Stimulated activated CD4-positive, alpha-beta T cell treated with anti-CD3 and anti-CD28 coated beads, TNF-alpha, amount 100 ng/mL, for 4 hours (primary cell): Measurements from ENCODE around the gene KLHL6.

Experiments used
- DNase-seq, 3 experiments: peaks; one replicate each; pipeline ENCODE4 v3.0.0-alpha.2; 2020; ENCODE audit warnings: low read depth in 3 of 3

Gene KLHL6

DNA sequence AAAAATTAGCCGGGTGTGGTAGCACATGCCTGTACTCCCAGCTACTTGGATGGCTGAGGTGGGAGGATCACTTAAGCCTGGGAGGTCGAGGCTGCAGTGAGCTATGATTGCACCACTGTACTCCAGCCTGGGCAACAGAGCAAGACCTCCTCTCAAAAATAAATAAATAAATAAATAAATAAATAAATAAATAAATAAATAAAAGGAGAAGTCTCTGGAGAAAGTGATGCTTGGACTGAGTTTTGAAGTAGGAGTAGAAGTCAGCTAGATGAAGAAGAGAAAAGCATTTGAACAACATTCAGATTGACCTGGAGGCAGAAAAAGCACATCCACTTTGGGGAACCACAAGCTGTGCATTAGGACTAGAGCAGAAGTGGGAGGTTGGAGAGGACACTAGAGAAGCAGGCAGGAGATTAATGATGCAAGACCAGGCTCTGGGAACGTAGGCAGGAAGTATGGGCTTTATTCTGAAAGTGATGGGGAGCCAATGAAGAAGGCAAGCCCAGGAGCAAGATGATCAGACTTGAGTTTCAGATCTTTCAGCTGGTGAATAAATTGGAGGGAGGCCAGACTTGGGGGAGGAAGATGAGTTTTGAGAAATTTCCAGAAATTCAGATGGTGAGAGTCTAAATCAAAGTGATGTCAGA is 48.7 kb downstream of the KLHL6 start:
- no peak for DNase-seq

DNA sequence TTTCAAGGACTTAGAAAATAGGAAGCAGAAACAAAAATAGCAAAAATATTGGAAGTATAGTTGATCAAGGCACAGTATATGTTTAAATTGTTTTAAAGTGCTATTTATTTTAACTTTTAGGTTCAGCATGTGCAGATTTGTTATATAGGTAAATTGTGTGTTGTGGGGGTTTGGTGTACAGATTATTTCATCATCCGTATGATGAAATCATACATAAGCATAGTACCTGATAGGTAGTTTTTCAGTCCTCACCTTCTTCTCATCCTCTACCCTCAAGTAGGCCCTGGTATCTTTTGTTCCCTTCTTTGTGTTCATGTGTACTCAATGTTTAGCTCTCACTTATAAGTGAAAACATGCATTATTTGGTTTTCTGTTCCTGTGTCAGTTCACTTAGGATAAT is 50.9 kb downstream of the KLHL6 start:
- DNase-seq: no peak

DNA sequence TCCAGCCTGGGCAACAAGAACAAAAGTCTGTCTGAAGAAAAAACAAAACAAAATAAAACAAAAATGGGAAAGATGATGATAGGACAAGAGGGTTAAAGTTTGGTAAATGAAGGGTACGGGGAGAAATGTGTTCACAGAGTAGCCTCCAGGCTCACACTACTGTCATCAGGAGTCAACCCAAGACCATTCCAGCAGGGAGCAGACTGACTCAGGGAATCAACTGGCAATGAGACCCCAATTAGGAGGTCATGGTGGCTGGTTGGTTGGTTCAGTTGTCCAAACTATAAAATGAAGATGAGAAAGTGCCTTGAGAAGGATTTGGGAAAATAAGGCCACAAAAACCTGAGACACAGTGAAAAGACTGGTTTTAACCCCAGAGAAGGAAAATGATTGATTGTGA is 51.8 kb downstream of the KLHL6 start:
- DNase-seq: no peak

DNA sequence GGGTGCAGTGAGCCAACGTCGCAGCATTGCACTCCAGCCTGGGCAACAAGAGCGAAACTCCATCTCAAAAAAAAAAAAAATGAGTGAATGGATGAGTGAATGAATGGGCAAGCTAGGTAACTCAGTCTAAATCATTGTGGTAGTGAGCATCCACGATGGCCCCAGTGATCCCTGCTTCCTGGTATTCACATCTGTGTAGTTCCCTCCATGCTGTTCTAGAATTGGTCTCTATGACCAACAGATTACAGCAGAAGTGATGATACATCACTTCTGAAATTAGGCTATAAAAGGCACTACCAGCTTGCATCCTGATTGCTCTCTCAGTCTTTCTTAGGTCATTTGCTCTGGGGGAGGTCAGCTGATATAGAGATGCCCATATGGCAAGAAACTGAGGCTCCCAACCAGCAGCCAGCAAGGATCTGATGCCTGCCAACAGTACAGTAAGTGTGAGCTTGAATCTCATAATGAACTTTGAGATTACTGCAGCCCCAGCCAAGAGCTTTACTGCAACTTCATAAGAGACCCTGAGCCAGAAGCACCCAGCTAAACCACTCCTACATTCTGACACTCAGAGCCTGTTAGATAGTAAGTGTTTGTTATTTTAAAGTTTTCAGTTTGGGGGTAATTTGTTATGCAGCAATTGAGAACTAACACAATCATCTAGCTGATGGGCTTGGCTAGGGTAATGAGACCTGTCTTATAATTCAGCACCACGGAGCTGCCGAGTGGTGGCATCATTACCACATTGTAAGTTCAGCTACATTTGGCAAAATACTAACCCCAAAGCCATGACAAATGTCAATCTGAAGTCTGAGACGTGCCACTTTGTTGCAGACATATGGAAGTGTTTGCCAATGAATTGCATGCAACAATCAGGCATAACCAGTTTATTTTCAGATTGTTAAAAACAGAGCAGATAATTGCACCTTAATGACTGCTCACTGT is 53.0 kb downstream of the KLHL6 start:
- DNase-seq: no peak

DNA sequence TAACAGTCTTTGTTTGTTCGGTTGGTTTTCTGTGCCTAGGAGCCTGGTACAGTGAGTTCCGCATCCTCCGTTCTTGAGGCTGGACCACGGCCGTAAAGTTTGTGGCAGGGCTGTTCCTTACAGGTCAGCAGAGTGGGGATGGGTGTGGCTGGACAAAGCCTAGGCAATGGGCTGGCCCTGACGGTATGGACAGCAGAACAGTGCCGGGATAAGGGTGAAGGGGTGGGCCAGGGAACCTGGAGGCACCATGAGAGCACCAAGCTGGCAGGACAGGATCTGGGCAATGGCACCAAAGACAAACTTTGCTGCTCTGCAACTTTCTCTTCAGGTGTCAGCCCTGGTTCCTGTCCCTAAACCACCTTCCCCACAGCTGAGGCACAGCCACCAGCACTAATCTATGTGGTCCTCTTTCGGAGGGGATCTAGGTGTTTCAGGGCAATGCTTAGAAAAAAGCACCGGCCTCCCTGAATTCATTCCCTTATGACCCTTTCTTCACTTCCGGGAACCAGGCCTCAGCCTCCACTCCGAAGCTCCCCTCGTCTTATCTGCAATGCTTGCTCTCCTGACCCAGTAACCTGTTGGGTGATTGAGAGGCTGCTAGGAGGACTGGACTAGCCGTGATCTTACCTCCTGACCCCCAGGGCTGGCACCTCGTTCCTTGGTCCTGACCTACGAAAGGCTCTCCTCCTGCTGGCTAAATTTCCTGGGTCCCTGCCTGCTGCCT is 54.4 kb downstream of the KLHL6 start:
- no peak for DNase-seq

DNA sequence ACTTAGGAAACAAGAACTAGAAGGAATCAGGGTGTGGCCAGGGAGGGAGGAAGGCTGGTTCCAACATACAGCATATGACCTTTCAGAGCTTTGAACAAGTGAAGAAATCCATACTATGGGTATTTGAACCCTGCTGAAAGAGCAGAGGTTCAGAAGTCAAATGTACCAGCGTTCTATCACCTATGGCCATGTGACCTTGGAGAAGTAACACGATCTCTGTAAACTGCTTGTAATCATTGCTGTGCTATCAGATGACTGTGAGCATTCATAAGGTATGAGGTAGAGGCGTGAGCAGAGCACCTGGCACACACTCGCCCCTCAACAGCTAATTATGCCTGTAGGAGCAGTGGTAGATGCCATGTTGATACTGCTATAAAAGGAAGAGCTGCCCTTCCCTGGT is 55.2 kb downstream of the KLHL6 start:
- DNase-seq: no peak

DNA sequence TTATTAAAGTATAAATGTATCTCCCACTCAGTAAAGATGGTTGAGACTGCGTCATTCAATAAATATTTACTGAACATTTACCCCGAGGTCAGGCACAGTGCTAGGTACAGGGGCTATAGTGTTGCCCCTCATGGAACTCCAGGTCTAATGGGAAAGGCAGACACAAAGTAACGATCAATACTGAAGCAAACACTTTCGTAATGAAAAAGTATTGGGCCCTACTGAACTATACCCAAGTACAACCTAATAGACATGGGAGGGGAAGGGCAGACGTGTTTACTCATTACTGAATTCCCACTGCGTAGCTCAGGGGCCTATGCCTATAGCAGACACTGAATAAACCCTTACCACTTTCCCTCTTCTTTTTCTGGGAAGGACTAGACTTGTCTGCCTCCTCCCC is 56.9 kb downstream of the KLHL6 start:
- DNase-seq: no peak

DNA sequence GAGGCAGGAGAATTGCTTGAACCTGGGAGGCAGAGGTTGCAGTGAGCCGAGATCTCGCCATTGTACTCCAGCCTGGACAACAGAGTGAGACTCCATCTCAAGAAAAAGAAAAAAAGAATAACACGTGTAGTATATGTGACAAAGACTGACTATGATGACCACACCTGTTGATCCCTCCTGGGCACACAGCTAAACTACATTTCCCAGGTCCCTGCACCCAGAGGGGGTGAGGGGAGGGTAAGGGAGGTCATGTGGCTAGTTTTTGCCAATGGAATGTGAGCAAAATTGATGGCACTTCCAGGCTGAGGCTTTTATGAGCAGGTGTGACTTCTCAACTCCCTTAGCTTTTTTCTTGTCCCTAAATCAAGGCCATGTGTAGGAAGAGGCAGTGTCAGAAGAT is 58.2 kb downstream of the KLHL6 start:
- no peak for DNase-seq

DNA sequence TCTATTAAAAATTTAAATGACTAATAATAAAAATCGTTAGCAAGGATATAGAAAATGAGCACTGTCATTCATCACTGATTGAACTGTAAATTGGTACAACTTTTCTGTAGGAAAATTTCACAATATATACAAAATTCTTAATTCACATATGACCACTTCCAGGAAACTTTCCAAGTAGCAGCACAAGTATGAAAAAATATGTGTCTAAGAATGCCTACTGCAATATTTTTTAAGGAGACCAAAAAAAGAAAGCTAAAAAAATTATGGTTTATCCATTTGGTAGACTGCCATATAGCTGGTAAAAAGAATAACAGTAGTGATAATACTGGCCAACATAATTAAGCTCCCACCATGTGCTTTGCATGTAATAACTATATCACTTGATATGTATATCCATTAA is 59.2 kb downstream of the KLHL6 start:
- no peak for DNase-seq

DNA sequence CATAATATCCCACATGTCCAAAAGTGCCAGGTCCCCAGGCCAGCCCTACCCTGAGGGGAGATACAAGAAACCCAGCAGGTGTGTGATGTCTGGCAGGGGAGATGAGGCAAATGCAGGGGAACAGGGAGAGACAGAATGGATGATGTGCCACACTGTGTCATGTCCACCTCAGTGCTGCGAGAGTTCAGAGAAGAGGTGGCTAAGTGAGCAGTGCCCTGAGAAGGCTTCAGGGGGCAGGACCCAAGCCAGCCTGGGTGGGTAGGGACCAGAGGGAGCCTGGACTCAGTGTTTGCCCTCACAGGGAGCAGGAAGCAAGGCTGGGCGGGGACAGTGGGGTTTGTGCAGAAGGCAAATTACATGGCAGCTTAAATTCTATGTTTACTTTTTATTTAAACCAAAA is 61.2 kb downstream of the KLHL6 start:
- DNase-seq: no peak

DNA sequence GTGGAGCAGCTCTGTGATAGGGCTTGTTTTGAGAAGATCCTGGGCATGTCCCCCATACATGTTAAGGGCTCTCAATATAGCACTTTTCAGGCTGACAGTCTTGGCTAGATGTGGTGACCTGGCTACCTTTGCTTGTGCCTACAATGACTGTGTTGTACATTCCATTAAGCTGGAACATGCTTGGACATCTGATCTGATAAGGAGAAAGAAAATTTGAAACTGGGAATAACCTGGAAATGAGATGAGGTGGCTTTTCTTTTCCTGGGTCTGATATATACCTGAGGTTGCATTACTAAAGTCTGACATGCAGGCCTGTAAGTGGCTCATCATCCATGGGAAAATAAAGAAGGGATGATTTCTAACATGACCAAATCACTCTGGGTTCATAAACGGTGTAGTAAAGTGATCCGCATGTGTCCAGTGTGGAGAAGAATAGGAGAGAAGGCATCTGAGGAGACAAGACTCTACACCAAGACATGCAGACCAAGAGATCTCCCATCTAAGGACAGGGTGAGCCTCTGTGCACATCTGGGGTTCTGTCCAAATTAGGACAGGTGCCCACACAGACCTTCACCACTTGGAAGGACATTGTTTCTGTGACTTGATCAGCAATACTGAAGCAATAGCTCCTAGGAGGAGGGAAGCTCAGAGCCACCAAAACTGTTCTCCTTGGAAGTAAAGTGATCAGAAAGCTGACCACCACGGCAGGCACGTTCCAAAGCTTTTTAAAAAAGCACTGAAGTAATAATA is 62.0 kb downstream of the KLHL6 start:
- no peak for DNase-seq

DNA sequence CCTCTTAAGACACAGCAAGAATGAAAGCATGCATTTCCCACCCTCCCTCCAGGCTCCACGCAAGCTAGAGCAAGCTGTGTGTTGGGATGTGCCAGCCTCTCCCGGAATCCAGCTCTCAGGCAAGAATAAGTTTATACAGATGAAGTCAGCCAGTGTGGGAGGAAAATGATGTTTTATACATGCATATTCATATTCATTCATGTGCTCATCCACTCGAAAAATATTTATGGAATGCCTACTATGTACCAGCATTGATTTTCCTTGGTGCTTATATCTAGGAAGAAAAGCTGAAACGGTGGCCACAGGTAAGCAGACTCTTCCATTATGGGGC is 62.7 kb downstream of the KLHL6 start:
- DNase-seq: no peak

DNA sequence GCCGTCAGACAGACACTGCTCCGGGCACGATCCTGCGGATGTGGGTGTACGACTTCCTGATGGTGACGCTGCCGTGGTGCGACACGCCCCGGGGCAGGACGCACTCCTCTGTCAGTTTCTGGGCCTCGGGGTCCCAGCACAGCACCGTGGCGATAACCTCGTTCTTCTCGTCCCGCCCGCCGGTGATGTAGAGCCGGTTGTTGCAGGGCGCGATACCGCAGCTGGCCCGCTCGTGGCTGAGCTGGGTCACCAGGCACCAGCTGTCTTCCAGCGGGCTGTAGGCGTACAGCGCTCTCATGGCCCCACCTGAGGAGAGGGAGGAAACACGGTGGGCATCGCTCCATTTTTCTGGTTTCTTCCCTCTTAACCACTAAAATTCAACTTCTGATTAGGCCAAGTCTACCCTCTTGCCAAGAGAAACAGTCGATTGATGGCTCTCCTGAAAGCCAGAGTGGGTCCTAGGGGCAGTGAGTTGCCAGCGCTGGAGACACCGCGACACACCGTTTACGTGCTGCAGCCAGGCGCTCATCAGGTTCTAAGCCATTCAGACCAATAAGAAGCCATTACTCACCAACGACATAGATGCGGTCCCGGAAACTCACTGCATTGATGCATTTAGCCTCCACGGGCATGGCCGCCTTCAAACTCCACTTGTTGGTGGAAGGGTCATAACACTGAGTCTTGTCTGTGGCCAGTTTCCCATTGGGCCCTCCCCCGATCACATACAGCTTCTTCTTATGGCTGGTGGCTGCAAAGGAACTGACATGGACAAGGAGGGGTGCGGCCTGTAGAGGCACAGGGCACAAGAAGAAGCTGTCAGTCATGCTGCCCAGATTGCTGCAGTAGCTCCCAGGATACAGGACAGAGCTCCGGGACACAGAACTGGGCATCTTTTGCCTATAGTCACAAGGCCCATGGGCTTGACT is 63.3 kb downstream of the KLHL6 start:
- no peak for DNase-seq

DNA sequence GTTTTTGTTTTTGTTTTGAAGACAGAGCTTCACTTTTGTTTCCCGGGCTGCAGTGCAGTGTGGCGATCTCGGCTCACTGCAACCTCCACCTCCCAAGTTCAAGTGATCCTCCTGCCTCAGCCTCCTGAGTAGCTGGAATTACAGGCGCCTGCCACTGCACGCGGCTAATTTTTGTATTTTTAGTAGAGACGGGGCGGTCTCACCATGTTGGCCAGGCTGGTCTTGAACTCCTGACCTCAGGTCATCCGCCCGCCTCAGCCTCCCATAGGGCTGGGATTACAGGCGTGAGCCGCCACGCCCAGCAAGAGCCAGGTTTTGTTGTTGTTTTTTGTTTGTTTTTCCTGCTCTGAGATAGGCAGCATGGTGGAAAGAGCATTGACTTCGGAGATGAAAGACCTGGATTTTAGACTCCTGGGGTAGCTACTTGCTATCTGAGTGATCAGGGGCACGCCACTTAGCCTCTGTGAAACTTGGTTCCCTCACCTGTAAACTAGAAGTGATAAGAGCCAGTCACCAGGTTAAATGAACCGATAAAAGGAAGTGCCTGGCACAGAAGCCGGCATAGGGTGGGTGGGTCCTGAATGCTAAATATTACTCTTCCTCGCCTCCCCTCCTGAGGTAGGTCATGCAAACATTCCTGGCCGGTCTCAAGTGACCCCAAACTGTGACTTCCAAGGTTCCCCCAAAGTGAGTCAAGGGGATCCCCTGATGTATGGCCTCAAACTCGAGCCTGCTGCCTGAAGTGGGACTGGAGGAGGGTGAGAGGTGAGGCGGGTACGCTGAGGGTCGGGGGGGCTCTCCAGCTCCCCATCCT is 64.2 kb downstream of the KLHL6 start:
- DNase-seq: no peak

DNA sequence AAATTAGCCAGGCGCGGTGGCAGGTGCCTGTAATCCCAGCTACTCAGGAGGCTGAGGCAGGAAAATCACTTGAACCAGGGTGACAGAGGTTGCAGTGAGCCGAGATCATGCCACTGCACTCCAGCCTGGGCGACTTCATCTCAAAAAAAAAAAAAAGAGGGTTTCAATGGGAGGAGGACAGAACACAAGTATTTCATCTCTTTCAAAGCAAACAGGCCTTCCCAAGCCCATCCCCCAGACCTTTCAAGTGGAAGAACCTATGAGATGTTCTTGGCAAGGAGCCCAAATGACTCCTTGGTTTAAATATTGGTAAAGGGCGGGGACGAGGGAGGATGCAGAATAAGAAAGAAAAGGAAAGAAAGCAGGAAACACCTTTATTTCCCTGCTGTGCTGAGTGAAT is 64.9 kb downstream of the KLHL6 start:
- no peak for DNase-seq

DNA sequence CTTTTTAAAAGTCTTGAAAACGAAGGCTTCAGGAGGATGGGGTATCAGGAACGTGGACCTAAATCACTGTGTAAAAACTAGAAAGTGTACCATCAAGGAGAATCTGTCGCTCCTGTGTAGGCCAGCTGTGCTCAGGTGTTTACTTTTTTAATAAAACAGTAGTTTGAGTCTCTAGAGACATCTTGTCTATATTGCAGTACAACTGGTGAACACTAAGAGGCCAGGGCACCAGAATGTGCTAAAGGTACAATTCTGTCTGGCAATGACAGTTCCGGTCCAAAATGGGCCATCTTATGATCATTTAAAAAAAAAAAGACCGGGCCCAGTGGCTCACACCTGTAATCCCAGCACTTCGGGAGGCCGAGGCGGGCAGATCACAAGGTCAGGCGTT is 65.3 kb downstream of the KLHL6 start:
- no peak for DNase-seq

DNA sequence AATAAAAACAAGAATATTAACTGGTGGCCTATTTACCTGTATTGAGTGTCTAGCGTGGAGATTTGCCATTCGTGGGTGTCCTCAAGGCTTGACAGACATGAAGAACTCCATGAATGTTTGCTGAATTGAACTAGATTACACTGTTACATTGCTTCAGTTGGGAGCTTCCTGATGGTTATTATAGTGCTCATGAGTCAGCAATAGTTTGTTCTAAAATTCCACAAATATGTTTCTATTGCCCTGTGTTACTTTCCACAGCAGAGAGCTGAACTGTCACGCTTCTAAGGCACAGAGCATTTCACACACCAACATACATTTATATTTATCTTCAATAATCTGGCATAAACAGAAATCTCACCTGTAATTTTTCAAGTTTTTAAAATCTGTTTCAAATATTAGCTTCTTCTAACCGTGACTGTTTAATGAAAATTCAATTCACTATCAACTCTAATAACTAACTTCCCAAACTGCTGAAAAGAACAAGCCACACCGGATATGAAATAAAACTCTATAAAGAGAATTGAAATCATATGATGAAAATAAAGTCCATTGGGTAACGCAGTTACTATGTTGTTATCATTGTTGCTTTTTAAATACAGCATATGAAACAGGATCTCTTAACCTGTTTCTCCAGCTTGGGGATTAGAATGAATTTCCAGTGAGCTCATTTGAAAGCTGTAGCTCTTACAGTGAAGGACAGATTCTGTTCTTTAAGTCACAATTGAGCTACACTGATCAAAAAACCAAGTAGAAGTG is 65.9 kb downstream of the KLHL6 start:
- no peak for DNase-seq

DNA sequence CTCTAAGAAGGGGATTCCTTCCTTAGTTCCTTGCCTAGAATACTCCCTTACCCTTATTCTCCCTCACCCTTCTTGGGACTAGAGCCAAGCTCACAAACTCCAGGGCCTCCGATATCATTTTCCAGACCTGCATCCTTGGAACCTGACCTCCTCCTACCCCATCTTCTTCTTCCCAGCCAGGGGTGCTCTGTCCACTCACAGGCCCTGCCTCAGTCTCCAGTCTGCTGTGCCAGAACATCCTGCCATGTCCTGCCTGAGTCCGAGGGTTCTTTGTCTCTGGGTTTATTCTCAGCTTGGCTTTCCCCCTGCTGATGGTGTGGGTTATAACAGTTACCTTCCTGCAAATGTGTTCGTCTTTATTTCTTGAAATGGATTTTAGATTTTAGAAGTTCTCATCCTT is 67.2 kb downstream of the KLHL6 start:
- no peak for DNase-seq

DNA sequence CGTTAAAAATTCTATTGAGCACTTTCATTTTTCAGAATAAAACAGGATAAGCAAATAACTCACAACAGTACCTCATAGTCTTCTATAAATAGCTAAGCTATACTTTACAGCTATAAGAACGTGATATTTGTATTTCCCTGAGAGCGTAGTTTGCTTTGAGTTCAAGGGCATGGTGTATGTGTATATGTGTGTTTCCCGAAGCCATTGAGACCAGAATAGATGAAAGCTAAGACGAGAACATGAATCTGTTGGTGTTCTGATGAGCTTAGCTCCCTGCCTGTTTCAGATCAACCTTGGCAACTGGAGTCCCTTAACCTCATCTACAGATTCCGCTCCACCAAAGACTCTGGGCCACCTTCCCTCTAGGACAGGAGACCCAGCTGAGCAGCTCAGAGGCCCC is 67.6 kb downstream of the KLHL6 start:
- DNase-seq: no peak
